GM21825 (cell line): Measurements from ENCODE around the gene ZNF275.
"Not testable (repeated sequence)": the region's sequence is repeated elsewhere in the genome, so short reads cannot be mapped to it uniquely, and the experiment has no call there.

Experiments
- ATAC-seq: cut with Tn5 transposase; IDR thresholded peaks from one replicate; pipeline ENCODE4 v1.9.1; 2021; ENCODE audit warnings: mild to moderate bottlenecking, moderate library complexity; ENCODE audit not compliant: unreplicated experiment

The ZNF275 gene

DNA sequence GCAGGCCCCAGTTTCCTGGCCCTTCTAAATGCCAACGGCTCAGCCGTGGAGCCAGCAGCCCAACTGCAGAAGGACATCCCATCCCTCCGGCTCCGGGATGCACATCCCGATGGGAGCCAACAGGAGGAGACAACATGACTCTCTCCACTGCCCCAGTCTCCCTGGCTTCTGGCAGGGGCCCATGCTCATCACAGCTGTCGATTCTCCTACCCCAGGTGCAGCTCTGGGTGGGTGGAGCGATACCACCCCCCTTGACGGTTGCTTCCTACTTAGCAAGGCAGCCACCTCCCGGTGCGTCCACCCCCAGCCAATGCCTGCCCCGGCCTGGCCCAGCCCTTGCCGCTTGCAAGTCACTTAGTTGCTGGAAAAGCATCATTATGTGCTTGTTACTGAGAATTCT is 19.5 kb downstream of the ZNF275 start:
- no peak for ATAC-seq

DNA sequence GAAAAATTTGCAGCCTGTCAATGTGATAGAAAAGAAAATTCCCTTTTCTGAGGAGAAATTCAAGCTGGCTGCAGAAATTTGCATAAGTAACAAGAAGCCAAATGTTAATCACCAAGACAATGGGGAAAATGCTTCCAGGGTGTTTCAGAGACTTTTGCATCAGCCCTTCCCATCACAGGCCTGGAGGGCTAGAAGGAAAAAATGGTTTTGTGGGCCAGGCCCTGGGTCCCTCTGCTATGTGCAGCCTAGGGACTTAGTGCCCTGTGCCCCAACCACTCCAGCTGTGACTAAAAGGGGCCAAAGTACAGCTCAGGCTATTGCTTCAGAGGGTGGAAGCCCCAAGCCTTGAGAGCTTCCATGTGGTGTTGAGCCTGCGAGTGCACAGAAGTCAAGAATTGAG is 23.9 kb downstream of the ZNF275 start:
- ATAC-seq, result no peak

DNA sequence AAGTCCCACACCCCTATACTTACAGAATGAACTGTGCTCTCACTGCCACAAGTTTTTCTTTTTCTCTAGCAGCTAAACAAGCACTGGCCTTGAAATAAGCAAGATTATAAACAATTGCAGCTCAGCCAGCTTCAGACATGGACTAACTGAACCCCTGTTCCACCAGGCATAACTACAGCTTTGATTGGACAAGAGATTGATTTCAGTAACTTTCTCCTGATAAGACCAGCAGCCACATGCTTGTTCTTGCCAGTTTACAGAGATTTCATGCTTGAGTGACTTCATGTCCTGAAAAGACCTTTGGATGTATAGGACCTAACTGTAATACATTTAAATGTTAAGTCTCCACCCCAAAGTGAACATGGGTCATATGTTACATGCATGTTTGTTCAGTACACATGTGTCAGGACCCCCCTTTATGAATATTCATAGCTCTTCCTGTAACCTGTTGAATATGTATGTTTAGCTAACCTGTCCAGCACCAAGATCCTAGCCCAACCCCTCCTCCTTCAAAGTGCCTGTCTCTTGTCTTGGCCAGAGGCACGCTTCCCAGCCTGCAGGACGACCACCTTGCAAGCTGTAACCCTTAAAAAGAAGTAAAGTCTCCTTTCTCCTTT is 27.9 kb downstream of the ZNF275 start:
- no peak for ATAC-seq

GRCh38 chrX:153365670-153366069 is 31.7 kb downstream of the ZNF275 start:
- no peak for ATAC-seq

DNA sequence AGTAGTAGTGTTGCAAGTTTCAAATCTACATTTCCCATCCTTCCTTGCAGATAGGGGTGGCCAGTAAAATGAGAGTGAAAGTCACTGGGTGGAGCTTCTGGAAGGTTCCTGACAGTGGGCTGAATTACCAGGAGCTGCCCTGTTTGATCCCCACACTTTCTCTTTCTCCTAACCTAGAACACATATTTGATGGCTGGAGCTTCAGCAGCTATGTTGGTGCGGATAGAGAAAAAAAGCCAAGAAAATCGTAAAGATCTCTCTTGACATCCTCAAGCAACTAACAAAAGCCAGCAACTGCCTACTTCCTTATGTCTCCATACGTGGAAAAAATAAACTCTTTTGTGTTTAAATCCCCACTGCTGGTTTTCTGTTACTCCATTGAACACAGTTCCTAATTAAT is 32.2 kb downstream of the ZNF275 start:
- ATAC-seq, result no peak

DNA sequence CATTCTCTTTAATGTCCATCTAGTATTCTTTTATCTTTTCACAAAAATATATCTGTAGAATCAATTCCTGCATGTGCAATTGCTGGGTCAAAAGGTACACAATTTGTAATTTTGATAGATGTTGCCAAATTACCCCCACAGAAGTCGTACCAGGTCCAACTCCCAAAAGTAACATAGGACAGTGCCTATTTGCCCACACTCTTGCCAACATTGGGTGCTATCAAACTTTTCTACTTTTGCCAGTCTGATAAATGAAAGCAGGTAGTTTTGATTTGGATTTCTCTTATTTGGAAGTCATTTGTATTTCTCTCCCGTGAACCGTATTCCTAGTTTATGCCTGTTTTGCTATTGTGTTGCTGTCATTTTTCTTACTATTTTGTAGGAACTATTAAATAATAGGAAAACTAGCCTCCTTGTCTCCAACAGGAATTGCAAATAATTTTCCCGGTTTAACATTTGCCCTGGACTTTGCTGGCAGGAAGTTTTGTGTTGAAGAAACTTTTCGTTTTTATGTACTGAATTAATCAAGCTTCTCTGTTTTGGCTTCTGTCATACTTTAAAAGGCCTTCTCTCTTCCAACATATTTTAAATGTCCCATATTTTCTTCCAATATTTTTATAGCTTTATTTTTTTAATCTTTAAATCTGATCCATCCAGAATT is 33.1 kb downstream of the ZNF275 start:
- ATAC-seq, result no peak

- no peak for ATAC-seq
Observed at GRCh38 chrX:153370293-153371055, 36.5 kb downstream of the ZNF275 start.

DNA sequence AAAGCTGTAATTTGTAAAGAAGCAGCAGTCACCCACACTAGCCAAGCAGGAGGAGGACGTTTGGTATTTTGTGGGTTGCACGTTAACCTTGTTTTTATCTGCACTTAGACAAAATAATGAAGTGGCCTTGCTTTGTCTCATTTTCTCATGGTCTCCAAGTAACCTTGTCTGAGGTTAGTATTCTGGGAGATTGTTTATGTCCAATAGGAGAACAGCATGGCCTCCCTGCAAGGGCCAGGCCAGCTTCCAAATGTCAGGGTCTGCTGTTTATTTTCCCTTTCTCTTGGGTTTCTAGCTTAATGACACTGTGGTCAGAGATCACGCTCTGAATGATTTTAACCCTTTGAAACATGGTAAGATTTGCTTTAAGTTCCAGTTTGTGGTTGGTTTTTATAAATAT is 37.3 kb downstream of the ZNF275 start:
- ATAC-seq, result no peak

DNA sequence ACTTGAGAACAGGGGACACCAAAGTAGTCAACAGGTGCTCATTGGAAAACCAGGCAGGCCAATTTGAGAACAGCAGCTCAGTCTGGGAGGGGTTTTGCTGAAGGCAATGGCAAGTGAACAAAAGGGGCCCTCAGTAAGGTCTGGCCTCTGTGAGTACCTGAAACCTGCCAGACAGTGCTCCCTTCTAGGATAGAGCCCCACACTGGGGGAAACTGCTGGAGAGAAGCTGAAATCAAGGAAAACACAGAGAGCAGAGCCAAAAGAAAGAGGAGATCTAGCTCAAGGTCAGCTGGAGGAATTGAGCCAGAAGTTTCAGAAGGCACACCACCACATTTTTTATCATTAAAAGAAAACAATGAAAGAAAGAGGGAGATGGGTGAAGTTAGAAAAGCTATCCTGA is 39.0 kb downstream of the ZNF275 start:
- ATAC-seq, result no peak

DNA sequence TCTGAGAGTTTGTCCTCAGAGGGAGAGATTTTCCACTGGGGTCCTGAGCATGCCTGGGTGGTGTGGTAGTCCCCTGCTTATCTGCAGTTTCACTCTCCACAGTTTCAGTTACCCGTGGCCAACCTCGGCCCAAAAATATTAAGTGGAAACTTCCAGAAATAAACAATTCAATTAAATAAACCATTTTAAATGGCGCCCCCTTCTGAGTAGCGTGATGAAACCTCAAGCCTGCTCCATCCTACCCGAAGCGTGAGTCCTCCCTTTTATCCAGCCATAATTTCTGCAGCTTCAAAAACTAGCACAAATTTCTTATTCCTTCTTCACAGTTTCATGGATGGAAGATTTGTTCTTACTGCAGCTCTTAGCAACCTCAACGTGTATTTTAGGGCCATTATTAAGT is 40.5 kb downstream of the ZNF275 start:
- ATAC-seq, result no peak

- no peak for ATAC-seq
Observed at GRCh38 chrX:153375571-153375970, 41.6 kb downstream of the ZNF275 start.

GRCh38 chrX:153377727-153378126 is 43.8 kb downstream of the ZNF275 start:
- ATAC-seq, result no peak

- ATAC-seq, result no peak
Observed at GRCh38 chrX:153378607-153379006, 44.7 kb downstream of the ZNF275 start.

DNA sequence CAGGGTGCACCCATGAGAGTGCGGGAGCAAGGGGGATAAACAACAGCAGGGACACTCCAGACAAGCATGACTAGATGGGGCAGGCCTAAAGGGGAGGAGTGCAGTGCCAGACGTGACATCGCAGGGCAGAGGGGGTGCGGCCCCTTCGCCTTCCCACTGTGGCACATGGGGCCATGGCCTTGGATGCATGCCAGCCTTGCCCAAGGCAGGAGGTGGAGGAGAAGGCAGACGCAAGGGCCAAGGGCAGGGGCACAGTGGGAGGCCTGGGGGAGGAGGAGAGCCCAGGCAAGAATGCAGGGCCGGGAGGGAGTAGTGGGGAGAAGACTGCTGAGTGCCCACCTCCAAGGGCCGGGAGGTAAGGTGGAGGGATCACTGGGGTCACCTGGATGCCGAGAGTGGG is 45.6 kb downstream of the ZNF275 start:
- ATAC-seq, result no peak

DNA sequence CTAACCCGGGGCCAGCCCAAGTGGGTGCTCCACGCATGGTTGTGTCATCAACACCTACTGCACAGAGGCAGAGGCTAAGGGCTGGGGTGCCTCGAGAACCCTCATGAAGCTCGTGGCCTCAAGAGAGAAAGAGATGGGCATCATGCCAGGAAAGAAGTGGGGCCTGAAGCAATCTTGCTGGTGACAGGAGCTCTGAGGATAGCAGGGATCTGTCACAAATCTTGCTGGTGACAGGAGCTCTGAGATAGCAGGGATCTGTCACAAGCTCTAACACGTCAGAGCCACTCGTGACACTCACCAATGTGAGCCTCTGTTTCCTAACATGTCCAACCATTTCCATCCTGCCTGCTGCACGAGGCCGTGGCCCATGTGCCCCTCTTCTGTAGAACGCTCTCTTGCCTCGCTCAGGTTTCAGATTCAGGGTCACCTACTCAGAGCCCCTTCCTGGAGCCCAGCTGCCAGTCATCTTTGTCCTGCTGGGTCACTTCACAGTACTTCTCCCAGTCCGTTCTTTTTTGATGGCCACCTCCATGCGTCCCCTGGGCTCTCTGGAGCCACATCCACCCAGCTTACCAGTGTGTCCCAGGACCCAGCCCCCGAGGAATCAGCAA is 46.1 kb downstream of the ZNF275 start:
- no peak for ATAC-seq

DNA sequence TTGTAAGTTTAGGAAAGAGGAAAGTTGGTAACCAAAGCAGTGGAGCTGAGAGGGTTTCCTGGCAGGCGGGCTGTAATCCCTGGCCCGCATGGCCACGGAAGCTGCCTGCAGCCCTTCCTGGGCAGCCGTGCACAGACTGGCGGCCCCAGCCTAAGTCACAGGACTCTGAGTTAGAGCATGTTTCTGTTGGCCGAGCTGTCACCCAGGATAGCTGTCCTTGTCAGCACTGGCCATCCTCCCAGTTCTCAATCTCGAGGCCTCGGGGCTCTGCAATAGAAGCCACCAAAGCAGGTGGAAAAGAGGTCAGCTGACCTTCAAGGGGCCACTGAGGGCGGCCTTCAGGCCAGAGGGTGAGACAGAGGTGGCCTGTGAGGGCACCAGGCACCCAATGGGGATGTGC is 46.7 kb downstream of the ZNF275 start:
- no peak for ATAC-seq

- ATAC-seq, result no peak
Observed at GRCh38 chrX:153381684-153382532, 48.0 kb downstream of the ZNF275 start.

GRCh38 chrX:153382563-153383482 is 48.9 kb downstream of the ZNF275 start:
- no peak for ATAC-seq

DNA sequence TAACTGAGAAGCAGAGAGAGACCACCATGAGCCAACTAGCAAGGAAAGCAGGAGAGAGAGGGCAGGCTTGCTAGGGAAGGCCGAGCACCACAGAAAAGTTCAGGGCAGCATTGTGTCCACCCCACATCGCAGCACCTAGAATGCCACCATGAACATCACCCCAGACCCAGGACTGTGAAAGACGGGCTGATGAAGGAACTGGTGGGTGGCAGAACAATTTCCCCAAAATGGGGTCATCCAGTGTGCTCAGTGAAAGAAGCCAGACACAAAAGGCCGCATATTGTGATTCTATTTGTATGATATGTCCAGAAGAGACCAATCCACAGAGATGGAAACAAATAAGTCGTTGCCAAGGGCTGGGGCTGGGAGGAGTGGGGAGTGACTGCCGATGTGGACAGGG is 50.4 kb downstream of the ZNF275 start:
- ATAC-seq, result no peak

- not testable (repeated sequence) for ATAC-seq
Observed at GRCh38 chrX:153384973-153385372, 51.0 kb downstream of the ZNF275 start.
